ENCODE measurements around the gene HOXB4. TPM values are rescaled to one million over a fixed set of nuclear protein-coding genes. Genes with fewer than 3 reads are reported as not detected.

HOXB4 gene
- total RNA-seq, 3 donors from 2014 or later = 4.5 to 14.6 (median 5.3) TPM

DNA sequence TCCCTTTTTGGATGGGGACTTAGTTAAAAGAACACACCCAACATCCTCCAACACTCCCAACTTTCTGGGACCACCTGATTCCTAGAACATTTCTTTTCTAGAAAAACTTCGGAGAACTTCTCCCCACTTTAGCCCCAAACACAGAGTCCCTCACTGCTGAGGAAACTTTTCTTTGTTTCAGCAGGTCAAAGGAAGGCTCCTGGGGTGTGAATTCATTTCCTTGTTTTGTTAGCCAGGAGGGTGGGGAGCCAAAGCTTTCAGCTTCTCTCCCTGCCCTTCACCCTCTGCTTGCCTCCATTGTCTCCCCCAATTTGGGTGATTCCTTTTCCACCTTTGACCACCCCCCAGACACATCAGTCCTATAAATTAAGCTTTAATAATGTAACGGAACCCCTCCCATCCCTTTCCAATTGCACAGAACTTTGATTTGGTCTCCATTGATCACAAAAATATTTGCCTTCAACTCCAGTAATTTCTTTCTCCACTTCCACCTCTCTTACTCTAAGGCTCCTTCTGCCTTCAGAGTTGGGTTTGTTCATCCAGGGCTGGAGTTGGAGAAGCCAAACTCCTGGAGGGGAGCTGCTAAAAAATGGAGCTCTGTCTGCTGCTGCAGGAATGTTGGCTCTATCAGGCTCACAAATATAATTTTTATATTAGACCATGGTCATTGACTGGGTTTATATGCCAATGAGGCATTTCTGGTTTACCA, 10.3 kb downstream of the HOXB4 start:
- no peak for TF ChIP-seq CTCF (IDR thresholded peaks at IDR 0.05)
- DNase-seq (peak in 1 of 3 donors; percentile 9), ATAC-seq (peak; percentile 54)
- intact Hi-C loops (cut with DNase I, micrococcal nuclease) = no loop called here
- H3K4me1 ChIP-seq (ENCODE audit: low read depth) = peaks cover 40% of the 10 kb centered on the region
- no peaks in the 10 kb centered on the region for H3K9me3 ChIP-seq
- no peak overlapping the region for H3K4me3 ChIP-seq
- H3K36me3 ChIP-seq (ENCODE audit: low read depth) = no peaks in the 10 kb centered on the region

DNA sequence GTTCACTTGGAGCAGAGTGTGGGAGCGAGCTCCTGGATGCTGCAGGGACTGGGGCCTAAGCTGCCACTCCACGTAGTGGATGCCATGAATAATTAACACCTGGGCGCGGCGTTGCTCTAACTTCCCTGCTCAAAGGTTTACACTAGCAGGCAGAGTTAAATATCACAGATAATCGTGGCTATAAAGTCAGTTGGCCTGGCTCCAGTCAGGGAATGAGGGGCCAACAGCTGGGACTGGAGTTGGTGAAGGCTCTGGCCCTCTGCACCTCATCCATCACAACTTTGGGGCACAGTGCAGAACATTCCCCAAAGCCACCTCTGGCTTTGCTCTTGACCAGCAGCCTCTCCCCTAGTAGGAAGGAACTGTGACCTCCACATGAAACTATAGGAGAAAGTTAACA, 10.9 kb downstream of the HOXB4 start:
- ATAC-seq = peak; percentile 89
- H3K36me3 ChIP-seq (ENCODE audit: low read depth) = no peaks in the 10 kb centered on the region
- intact Hi-C loops (cut with DNase I, micrococcal nuclease) = no loop called here
- H3K9me3 ChIP-seq = no peaks in the 10 kb centered on the region
- H3K4me3 ChIP-seq = no peak overlapping the region
- peak; percentile 69 to 83 (median 76) for DNase-seq
- H3K4me1 ChIP-seq (ENCODE audit: low read depth) = peaks cover 43% of the 10 kb centered on the region
- no peak for TF ChIP-seq CTCF (IDR thresholded peaks at IDR 0.05)

GRCh38 chr17:48566717-48567116, 11.4 kb downstream of the HOXB4 start:
- Histone ChIP-seq H3K36me3 (ENCODE audit: low read depth) (no peaks in the 10 kb centered on the region), H3K9me3 (no peaks in the 10 kb centered on the region), H3K4me1 (ENCODE audit: low read depth) (peaks cover 42% of the 10 kb centered on the region), H3K4me3 (no peak overlapping the region)
- TF ChIP-seq CTCF (IDR thresholded peaks at IDR 0.05) = no peak
- DNase-seq (no peak), ATAC-seq (no peak)
- intact Hi-C loops (cut with DNase I, micrococcal nuclease) = no loop called here

DNA sequence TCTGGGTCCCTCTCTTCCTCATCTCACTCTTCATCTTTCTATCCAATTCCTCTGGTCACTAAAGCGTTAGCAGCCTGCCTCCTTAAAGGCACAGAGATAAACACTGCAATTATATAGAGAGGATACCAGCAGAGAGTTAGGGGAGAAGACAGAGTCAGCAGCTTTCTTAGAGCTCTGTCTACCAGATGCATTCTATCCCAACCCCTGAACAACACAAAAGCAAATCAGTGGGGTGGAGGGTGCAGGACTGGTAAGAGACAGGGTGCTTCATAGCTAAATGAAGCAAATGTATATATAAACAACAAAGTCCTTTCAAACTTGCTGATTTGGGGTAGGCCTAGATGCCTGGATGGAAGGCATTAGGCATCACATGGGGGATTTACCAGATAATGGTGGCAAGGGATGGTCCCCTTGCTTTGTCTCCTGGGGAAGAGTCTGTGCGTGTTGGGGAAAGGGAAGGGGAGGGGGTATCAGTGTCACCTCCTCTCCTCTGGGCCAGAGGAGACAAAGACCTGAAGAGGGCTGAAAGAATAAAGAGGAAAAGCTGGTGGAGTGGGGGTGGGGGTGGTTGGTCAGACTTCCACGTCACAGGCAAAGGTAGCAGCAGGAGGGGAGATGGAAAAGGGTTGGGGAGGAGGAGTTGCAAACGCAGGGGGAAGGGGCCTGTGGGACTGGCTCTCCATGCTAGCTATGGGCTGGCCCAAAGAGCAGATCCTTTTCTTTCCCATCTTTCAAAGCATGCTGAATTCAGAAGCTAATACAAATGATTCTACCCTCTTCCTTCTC, 12.0 kb downstream of the HOXB4 start:
- peak in 1 of 3 donors; percentile 17 for DNase-seq
- H3K4me1 ChIP-seq (ENCODE audit: low read depth) = peaks cover 46% of the 10 kb centered on the region
- H3K36me3 ChIP-seq (ENCODE audit: low read depth) = no peaks in the 10 kb centered on the region
- TF ChIP-seq CTCF (IDR thresholded peaks at IDR 0.05) = no peak
- intact Hi-C loops (cut with DNase I, micrococcal nuclease) = no loop called here
- no peak overlapping the region for H3K4me3 ChIP-seq
- ATAC-seq = no peak
- H3K9me3 ChIP-seq = no peaks in the 10 kb centered on the region

GRCh38 chr17:48565022-48565554, 13.1 kb downstream of the HOXB4 start:
- no peak for ATAC-seq
- Histone ChIP-seq H3K4me3 (no peak overlapping the region), H3K36me3 (ENCODE audit: low read depth) (no peaks in the 10 kb centered on the region), H3K9me3 (no peaks in the 10 kb centered on the region), H3K4me1 (ENCODE audit: low read depth) (peaks cover 51% of the 10 kb centered on the region)
- no peak for TF ChIP-seq CTCF (IDR thresholded peaks at IDR 0.05)
- DNase-seq = peak in 1 of 3 donors; percentile 14
- intact Hi-C loops (cut with DNase I, micrococcal nuclease) = no loop called here

Data from mucosa of descending colon (tissue), 3 donors.